ENCODE data around the gene NKIRAS2.
A peak's percentile ranks its signal among the peaks of the same experiment; 100 is the strongest.
"Not testable (repeated sequence)": the region's sequence is repeated elsewhere in the genome, so short reads cannot be mapped to it uniquely, and the experiment has no call there.

NKIRAS2 gene

GRCh38 chr17:42000413-42001133 lies 19.3 kb upstream of the NKIRAS2 start:
- no peak for DNase-seq

- no peak for DNase-seq
These were observed 18.2 kb upstream of the NKIRAS2 start for GRCh38 chr17:42001729-42002128.

- DNase-seq = no peak
These were observed 17.6 kb upstream of the NKIRAS2 start for GRCh38 chr17:42002175-42002791.

GRCh38 chr17:42002792-42003301 lies 17.0 kb upstream of the NKIRAS2 start:
- no peak for DNase-seq

GRCh38 chr17:42005166-42005565 lies 14.7 kb upstream of the NKIRAS2 start:
- no peak for DNase-seq

GRCh38 chr17:42009170-42009569 lies 10.7 kb upstream of the NKIRAS2 start:
- no peak for DNase-seq

- DNase-seq = not testable (repeated sequence)
These were observed 9.6 kb upstream of the NKIRAS2 start for GRCh38 chr17:42010266-42010680.

GRCh38 chr17:42010898-42011516 lies 8.9 kb upstream of the NKIRAS2 start:
- peak; percentile 42 for DNase-seq

- DNase-seq = not testable (repeated sequence)
These were observed 7.5 kb upstream of the NKIRAS2 start for GRCh38 chr17:42012363-42012762.

- DNase-seq = not testable (repeated sequence)
These were observed 6.2 kb upstream of the NKIRAS2 start for GRCh38 chr17:42013740-42014139.

GRCh38 chr17:42016411-42016831 lies 3.5 kb upstream of the NKIRAS2 start:
- DNase-seq = peak; percentile 32

GRCh38 chr17:42016941-42017865 lies 2.7 kb upstream of the NKIRAS2 start, which contains the start of gene DNAJC7:
Gene DNAJC7, minus strand, starts transcription at chr17:42017439. Its CDS starts 23 bp downstream, at chr17:42017416.
- DNase-seq = peak; percentile 93

GRCh38 chr17:42017866-42018200 lies 2.1 kb upstream of the NKIRAS2 start:
- DNase-seq = peak; percentile 50

- no peak for DNase-seq
These were observed 1.6 kb upstream of the NKIRAS2 start for GRCh38 chr17:42018339-42018738.

GRCh38 chr17:42018988-42019387 lies 902 bp upstream of the NKIRAS2 start:
- DNase-seq = no peak

- not testable (repeated sequence) for DNase-seq
These were observed 955 bp downstream of the NKIRAS2 start for GRCh38 chr17:42020845-42021244.

- no peak for DNase-seq
These were observed 3.8 kb downstream of the NKIRAS2 start for GRCh38 chr17:42023524-42024349.

- DNase-seq = no peak
These were observed 5.3 kb downstream of the NKIRAS2 start for GRCh38 chr17:42025191-42025579.

GRCh38 chr17:42025936-42026335 lies 6.0 kb downstream of the NKIRAS2 start:
- no peak for DNase-seq

GRCh38 chr17:42026857-42027589 lies 7.1 kb downstream of the NKIRAS2 start:
- no peak for DNase-seq

GRCh38 chr17:42027590-42027889 lies 7.7 kb downstream of the NKIRAS2 start:
- DNase-seq = no peak
